Neural cell (in vitro differentiated cells): Measurements from ENCODE around the gene SPEM3. TPM values are rescaled to one million over a fixed set of nuclear protein-coding genes. Genes with fewer than 3 reads are reported as not detected.

ENCODE experiments used
- H2AFZ ChIP-seq: fragments of 200-600, 300-800 bp; sonication (generic), shearing (Covaris generic); 2 replicates; pipeline ENCODE4 v1.6.0; 2014; ENCODE audit warnings: low read depth, mild to moderate bottlenecking, antibody characterized with exemption, low read length, moderate library complexity
- H3F3A ChIP-seq: fragments of 200-600 bp; shearing (Covaris generic); 2 replicates; pipeline ENCODE4 v1.6.1; 2016; ENCODE audit warnings: mild to moderate bottlenecking, moderate library complexity, mixed read lengths, antibody characterized with exemption, low read length; ENCODE audit not compliant: insufficient read depth, poor library complexity, severe bottlenecking
- H3K27ac ChIP-seq: fragments of 200-600, 300-800 bp; sonication (generic), shearing (Covaris generic); 2 replicates; pipeline ENCODE4 v1.5.1; 2014; ENCODE audit warnings: mild to moderate bottlenecking, low read length, moderate library complexity
- H3K27me3 ChIP-seq: fragments of 300-800, 200-600 bp; sonication (generic), shearing (Covaris generic); 2 replicates; pipeline ENCODE4 v1.6.0; 2014; ENCODE audit warnings: mild to moderate bottlenecking, low read depth, low read length, moderate library complexity; ENCODE audit not compliant: insufficient read depth
- H3K36me3 ChIP-seq: fragments of 300-800, 200-600 bp; sonication (generic), shearing (Covaris generic); 2 replicates; pipeline ENCODE4 v1.5.1; 2014; ENCODE audit warnings: mild to moderate bottlenecking, antibody characterized with exemption, low read length, moderate library complexity; ENCODE audit not compliant: insufficient read depth
- H3K4me2 ChIP-seq: fragments of 300-800, 200-600 bp; sonication (generic), shearing (Covaris generic); 2 replicates; pipeline ENCODE4 v1.6.0; 2014; ENCODE audit warnings: mild to moderate bottlenecking, low read length
- H3K4me3 ChIP-seq: fragments of 300-800, 200-600 bp; sonication (generic), shearing (Covaris generic); 2 replicates; pipeline ENCODE4 v1.5.1; 2014; ENCODE audit warnings: mild to moderate bottlenecking, low read length, moderate library complexity
- H3K79me2 ChIP-seq: fragments of 200-600 bp; shearing (Covaris generic); replicated peaks from 2 replicates; pipeline ENCODE4 v1.6.0; 2014; ENCODE audit warnings: mild to moderate bottlenecking, low read length, moderate library complexity; ENCODE audit not compliant: insufficient read depth
- H3K9ac ChIP-seq: fragments of 300-800, 200-600 bp; sonication (generic), shearing (Covaris generic); 2 replicates; pipeline ENCODE4 v1.6.1; 2016; ENCODE audit warnings: mild to moderate bottlenecking, low read length, mixed read lengths
- H3K9me2 ChIP-seq: fragments of 200-600 bp; shearing (Covaris generic); 2 replicates; pipeline ENCODE4 v1.6.1; 2016; ENCODE audit warnings: mild to moderate bottlenecking, low read length, mixed read lengths; ENCODE audit not compliant: insufficient read depth
- H3K9me3 ChIP-seq: fragments of 200-600, 300-800 bp; sonication (generic), shearing (Covaris generic); 2 replicates; pipeline ENCODE4 v1.6.1; 2016; ENCODE audit warnings: mild to moderate bottlenecking, mixed run types, low read length, moderate library complexity, mixed read lengths
- H4K20me1 ChIP-seq: fragments of 200-600 bp; shearing (Covaris generic); 2 replicates; pipeline ENCODE4 v1.6.1; 2016; ENCODE audit warnings: mild to moderate bottlenecking, mixed run types; ENCODE audit not compliant: insufficient read depth
- CTCF ChIP-seq: fragments of 450-650 bp; IDR thresholded peaks from 2 replicates; pipeline ENCODE4 v1.5.1; 2014; ENCODE audit warnings: antibody characterized with exemption, mild to moderate bottlenecking, moderate library complexity; ENCODE audit not compliant: poor library complexity, severe bottlenecking
- EP300 ChIP-seq: fragments of 450-650 bp; conservative IDR thresholded peaks from 2 replicates; pipeline ENCODE4 v1.6.1; 2014; ENCODE audit warnings: antibody characterized with exemption, mild to moderate bottlenecking, moderate library complexity; ENCODE audit not compliant: poor library complexity, severe bottlenecking
- EZH2 ChIP-seq: fragments of 200-600, 300-800 bp; shearing (Covaris generic), sonication (generic); IDR thresholded peaks from 2 replicates; pipeline ENCODE4 v1.6.1; 2014; ENCODE audit warnings: antibody characterized with exemption, low read length, borderline replicate concordance, mild to moderate bottlenecking; ENCODE audit not compliant: insufficient read depth, poor library complexity, severe bottlenecking
- MXI1 ChIP-seq: fragments of 450-650 bp; conservative IDR thresholded peaks from 2 replicates; pipeline ENCODE4 v1.6.1; 2014; ENCODE audit warnings: antibody characterized with exemption, mild to moderate bottlenecking; ENCODE audit not compliant: poor library complexity, severe bottlenecking
- POLR2AphosphoS5 ChIP-seq: IDR thresholded peaks from 2 replicates; pipeline ENCODE4 v1.6.1; 2012
- RAD21 ChIP-seq: fragments of 450-650 bp; conservative IDR thresholded peaks from 2 replicates; pipeline ENCODE4 v1.6.1; 2014; ENCODE audit warnings: antibody characterized with exemption, mild to moderate bottlenecking, moderate library complexity
- REST ChIP-seq: IDR thresholded peaks from 2 replicates; pipeline ENCODE4 v1.6.1; 2012; ENCODE audit warnings: borderline replicate concordance
- SMC3 ChIP-seq: fragments of 450-650 bp; conservative IDR thresholded peaks from 2 replicates; pipeline ENCODE4 v1.6.1; 2014; ENCODE audit warnings: antibody characterized with exemption, mild to moderate bottlenecking, moderate library complexity; ENCODE audit not compliant: poor library complexity
- TAF1 ChIP-seq: IDR thresholded peaks from 2 replicates; pipeline ENCODE4 v1.6.1; 2012; ENCODE audit warnings: low read depth
- polyA plus RNA-seq: library from polyadenylated mRNA; depleted of rRNA; stranded (reverse); fragments of >200 nt; gene quantifications from 2 replicates; pipeline ENCODE4 v1.2.3, GENCODE V29; 2014

SPEM3 gene
- polyA plus RNA-seq, 1 donor from 2014 or later, result not detected

- H3K36me3 ChIP-seq, result no peaks in the 10 kb centered on the region
- no peaks in the 10 kb centered on the region for H4K20me1 ChIP-seq
- no peaks in the 10 kb centered on the region for H3K79me2 ChIP-seq
- H3K4me2 ChIP-seq, result no peak within 1 kb of the TSS
- H3K9ac ChIP-seq, result no peak within 1 kb of the TSS
- peaks cover 19% of the 10 kb centered on the region for H3K27me3 ChIP-seq
- H3F3A ChIP-seq, result no peaks in the 10 kb centered on the region
- no peak for TF ChIP-seq CTCF
- TF ChIP-seq SMC3, result no peak
- TF ChIP-seq EZH2, result no peak
- TF ChIP-seq EP300, result no peak
- TF ChIP-seq REST, result no peak
- TF ChIP-seq TAF1, result no peak
- no peak for TF ChIP-seq MXI1
- no peak for TF ChIP-seq POLR2AphosphoS5
- TF ChIP-seq RAD21, result no peak
- peak within 1 kb of the TSS; percentile 37 for H3K4me3 ChIP-seq
- no peak within 1 kb of the TSS for H2AFZ ChIP-seq
- no peak within 1 kb of the TSS for H3K27ac ChIP-seq
- no peaks in the 10 kb centered on the region for H3K9me2 ChIP-seq
- no peaks in the 10 kb centered on the region for H3K9me3 ChIP-seq
Measured at GRCh38 chr17:7444682-7445618, 16.3 kb downstream of the SPEM3 start, which contains the start of gene CHRNB1. CHRNB1 (plus strand) TSS chr17:7445061; CDS start chr17:7445128, 67 bp downstream.

- no peaks in the 10 kb centered on the region for H3K79me2 ChIP-seq
- no peak overlapping the region for H3K27ac ChIP-seq
- H4K20me1 ChIP-seq, result no peaks in the 10 kb centered on the region
- no peak overlapping the region for H3K4me2 ChIP-seq
- H3K27me3 ChIP-seq, result peaks cover 19% of the 10 kb centered on the region
- no peak overlapping the region for H2AFZ ChIP-seq
- no peaks in the 10 kb centered on the region for H3K9me3 ChIP-seq
- H3K9me2 ChIP-seq, result no peaks in the 10 kb centered on the region
- H3K9ac ChIP-seq, result no peak overlapping the region
- H3K36me3 ChIP-seq, result no peaks in the 10 kb centered on the region
- TF ChIP-seq POLR2AphosphoS5 (no peak), RAD21 (no peak), MXI1 (no peak), REST (no peak), SMC3 (no peak), EP300 (no peak), TAF1 (no peak), EZH2 (no peak), CTCF (no peak)
- peak overlapping the region; percentile 37 for H3K4me3 ChIP-seq
- no peaks in the 10 kb centered on the region for H3F3A ChIP-seq
Measured at GRCh38 chr17:7445619-7445968, 16.9 kb downstream of the SPEM3 start.
